ENCODE measurements around the gene BICRA. TPM values are rescaled to one million over a fixed set of nuclear protein-coding genes. Genes with fewer than 3 reads are reported as not detected.
A peak's percentile ranks its signal among the peaks of the same experiment; 100 is the strongest.

The BICRA gene
- total and polyA plus RNA-seq, 9 of the 15 experiments (the other 6 are each of a cell fraction or from before 2014, with no cell fraction given), result 0.01 to 8.8 (median 1.2) TPM

GRCh38 chr19:47663911-47664771 lies 55.2 kb downstream of the BICRA start (continued):
- no peak for TF ChIP-seq CHD7 (IDR thresholded peaks at IDR 0.05; ENCODE audit: low read depth, low read length)
- TF ChIP-seq PREB (CRISPR knock-in tag; IDR thresholded peaks at IDR 0.05), result no peak
- TF ChIP-seq BCLAF1 (IDR thresholded peaks at IDR 0.05; ENCODE audit: borderline replicate concordance in 1 of 2, control insufficient read depth in 1 of 2, low read depth in 2 of 2, low read length in 1 of 2), result no peak
- no peak for TF ChIP-seq TFAM (CRISPR knock-in tag; conservative IDR thresholded peaks at IDR 0.05)
- no peak for TF ChIP-seq RUNX1 (IDR thresholded peaks at IDR 0.05; ENCODE audit: low read depth)
- 0 out of 2 replicates have a peak, but pooled peaks have one; percentile 17 for TF ChIP-seq BHLHE40 (IDR thresholded peaks at IDR 0.05; ENCODE audit: low read length)
- TF ChIP-seq EP300 (IDR thresholded peaks at IDR 0.05; ENCODE audit: low read length), result no peak
- TF ChIP-seq HDAC6 (IDR thresholded peaks at IDR 0.05; ENCODE audit: low read depth, low read length), result no peak

All from K562 (cell line).